NB4 (cell line): ENCODE results near the gene GALNTL6.

ENCODE experiments used
- CTCF ChIP-seq: IDR thresholded peaks from one replicate; pipeline ENCODE4 v1.5.1; 2012; ENCODE audit warnings: low read depth, low read length
- MYC ChIP-seq: IDR thresholded peaks from 2 replicates; pipeline ENCODE4 v1.6.1; 2011; ENCODE audit warnings: low read depth, low read length
- POLR2A ChIP-seq: IDR thresholded peaks from 2 replicates; pipeline ENCODE4 v1.6.1; 2011; ENCODE audit warnings: mild to moderate bottlenecking; ENCODE audit not compliant: insufficient read length; ENCODE audit errors: extremely low read depth

GRCh38 chr4:173017802-173018201 is 1204.6 kb downstream of the GALNTL6 start:
- no peak for TF ChIP-seq POLR2A
- TF ChIP-seq CTCF = no peak
- TF ChIP-seq MYC = no peak
